D341Med (cell line): Measurements from ENCODE around the gene MAGOHB.
"Not testable (repeated sequence)": the region's sequence is repeated elsewhere in the genome, so short reads cannot be mapped to it uniquely, and the experiment has no call there.

Experiments used
- DNase-seq: peaks from one replicate; pipeline ENCODE4 v3.0.0; 2012; ENCODE audit warnings: low spot score

The MAGOHB gene

DNA sequence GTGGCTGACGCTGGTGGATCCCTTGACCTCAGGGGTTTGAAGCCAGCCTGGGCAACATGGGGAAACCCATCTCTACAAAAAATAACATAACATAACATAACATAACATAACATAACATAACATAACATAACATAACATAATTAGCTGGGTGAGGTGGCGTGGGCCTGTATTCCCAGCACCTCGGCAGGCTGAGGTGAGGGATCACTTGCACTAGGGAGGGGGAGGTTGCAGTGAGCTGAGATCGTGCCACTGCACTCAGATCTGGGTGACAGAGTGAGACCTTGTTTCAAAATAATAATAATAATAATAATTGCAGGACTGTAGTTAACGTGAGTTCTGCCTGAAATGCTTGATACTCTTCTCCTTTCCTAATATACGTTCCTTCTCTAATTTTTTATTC lies 1.3 kb downstream of the MAGOHB start:
- no peak for DNase-seq

DNA sequence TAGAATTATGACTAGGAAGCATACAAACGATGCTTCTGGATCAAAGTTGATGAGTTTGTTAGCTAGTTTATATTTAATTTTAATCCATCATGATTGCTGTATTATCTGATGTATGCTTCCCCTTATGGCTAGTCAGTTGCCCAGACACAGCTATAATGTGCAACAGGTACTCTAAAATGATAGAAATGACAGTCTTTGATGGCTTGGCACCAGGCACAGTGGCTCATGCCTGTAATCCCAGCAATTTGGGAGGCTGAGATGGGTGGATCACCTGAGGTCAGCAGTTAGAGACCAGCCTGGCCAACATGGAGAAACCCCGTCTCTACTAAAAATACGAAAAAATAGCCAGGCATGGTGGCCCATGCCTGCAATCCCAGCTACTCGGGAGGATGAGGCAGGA lies 2.2 kb downstream of the MAGOHB start:
- not testable (repeated sequence) for DNase-seq

DNA sequence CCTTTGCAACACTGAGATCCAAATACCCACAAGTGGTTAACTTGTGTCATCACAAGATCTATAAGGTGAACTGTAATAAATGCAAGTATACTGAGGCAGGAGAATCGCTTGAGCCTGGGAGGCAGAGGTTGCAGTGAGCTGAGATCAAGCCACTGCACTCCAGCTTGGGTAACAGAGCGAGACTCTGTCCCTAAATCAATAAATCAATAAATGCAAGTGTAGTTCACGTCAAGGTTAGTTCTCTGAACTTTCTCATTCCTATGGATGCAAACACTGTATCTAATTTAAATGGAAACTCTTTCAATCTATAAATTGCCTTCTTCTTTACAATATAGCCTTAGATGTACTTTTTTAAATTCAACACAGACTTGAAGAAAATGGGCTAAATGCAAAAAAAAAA lies 3.2 kb downstream of the MAGOHB start:
- DNase-seq, result no peak

DNA sequence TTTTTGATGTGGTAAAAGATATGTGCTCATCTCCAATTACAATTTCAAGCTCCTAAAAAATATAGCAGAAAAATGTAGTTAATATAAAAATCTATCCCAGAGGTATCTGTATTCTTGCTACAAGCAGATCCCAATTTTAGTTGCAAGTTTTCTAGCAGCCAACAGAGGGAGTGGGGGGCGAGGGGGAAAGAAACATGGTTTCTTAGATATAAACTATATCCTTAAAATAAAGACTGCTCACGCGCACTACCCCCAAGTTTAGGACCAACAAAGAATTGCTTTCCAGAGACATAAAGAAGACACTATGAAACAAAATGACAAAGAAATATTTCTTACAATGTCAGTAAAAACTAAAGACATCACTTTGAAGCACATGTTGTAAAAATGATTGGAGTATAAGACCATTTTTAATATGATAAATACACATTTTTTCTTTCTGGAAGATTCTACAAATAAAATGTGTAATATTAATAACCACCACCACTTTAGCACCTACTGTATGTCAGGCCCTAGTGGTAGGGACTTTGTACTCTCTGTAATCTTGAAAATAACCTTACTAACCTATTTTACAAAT lies 5.4 kb downstream of the MAGOHB start:
- peak; percentile 41 for DNase-seq

DNA sequence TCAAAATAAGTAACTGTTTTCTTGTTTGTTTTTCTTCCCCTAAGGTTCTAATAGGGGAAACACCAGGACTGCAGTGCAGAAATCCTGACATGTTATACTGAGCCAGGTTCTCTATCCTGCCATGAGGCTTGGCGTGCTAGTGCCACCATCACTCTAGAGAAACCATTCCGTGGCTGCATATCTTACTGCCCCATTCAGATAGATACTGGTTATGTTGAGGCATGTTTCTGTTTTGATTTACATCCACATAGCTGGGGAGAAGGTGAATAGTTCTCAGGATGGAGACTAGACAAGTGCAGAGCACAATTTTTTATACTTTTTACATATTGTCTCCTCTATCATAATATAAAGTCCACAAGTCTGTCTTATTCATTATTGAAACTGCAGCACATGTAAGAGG lies 11.5 kb downstream of the MAGOHB start:
- no peak for DNase-seq

DNA sequence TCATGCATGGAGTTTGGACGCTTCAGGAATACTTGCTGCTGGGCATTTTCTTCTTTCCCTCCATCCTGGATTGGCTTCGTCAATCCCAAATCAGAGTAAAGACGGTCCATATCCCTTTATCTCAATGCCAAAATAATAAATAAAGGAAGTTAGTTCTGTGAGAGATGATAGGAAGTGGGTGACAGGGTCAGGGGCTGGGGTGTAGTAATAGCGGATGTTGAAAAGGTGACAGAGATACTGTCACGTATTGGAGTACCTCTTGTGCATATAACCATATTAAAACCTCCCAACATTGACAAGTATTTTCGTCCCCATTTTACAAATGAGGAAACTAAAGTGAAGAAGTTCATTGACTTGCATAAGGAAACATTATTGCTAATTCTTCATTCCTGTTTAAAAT lies 12.4 kb downstream of the MAGOHB start:
- DNase-seq, result no peak

DNA sequence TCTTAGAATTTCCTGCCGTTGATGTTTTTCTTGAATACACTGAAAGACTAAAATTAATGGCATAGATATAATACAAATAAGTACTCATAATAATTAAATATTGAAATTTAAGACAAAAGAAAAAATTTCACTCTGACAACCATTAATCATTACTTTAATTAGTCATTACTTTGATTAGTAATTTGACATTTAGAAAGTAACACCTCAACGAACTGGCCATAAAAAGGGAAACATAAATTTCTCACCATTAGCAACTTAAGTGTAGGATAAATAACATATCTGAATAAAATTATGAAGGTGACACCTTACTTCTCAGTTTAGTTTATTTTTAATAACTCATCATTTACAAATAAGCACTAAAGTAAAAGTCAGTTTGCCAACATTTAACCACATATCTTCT lies 17.5 kb downstream of the MAGOHB start:
- no peak for DNase-seq

DNA sequence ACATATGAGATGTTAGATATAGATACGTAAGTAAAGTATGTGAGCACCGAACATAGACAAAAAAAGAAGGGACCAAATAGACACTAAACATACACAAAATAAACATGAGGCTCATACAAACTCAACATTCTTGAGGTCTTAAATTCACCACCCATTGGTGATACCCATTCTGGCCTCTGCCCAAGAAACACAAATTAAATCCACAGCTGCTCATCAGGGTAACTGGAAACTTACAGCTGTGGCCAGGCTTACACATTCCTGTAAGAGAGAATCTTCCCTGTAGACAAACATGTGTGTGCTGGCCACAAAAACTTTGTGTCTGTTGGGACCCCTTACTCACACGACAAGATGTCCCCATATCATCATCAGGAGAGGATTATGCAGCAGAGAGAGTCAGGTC lies 22.4 kb downstream of the MAGOHB start:
- DNase-seq, result no peak

DNA sequence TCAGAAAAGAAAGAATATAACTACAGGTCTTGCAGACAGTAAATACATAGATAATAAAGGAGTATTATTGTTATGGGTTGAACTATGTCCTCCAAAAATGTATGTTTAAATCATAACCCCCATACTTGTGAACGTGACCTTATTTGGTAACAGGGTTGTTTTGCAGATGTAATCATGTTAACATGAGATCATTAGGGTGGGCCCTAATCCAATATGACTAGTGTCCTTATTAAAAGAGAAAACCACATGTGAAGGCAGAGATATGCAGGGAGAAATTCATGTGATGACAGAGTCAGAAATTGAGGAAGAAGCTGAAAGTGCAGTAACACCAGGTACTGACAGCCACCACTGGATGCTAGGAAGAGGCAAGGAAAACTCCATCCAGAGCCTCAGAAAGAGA lies 29.0 kb downstream of the MAGOHB start:
- no peak for DNase-seq

DNA sequence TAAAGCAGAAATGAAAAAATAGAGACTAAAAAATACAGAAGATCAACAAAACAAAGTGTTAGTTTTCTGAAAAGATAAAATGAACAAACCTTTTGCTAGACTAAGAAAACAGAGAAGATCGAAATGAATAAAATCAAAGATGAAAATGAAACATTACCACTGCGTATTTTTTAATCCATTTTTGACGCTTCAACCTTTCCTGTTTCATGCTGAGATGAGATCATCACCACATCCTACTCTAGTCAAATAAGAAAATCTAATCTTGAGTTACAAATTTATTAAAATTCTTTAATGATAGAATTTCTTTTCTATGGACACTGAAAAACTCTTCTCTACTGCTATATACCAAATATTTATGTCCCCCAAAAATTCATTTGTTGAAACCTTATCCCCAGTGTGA lies 30.7 kb downstream of the MAGOHB start:
- no peak for DNase-seq

DNA sequence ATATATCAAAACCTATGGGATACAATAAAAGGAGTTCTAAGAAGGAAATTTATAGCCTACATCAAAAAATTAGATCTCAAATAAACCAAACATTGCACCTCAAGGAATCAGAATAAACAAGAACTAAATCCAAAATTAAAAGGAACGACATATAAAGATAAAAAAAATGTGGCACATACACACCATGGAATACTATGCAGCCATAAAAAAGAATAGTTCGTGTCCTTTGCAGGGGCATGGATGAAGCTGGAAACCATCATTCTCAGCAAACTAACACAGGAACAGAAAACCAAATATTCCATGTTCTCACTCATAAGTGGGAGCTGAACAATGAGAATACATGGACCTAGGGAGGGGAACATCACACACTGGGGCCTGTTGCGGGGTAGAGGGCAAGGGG lies 31.3 kb downstream of the MAGOHB start:
- DNase-seq, result not testable (repeated sequence)

DNA sequence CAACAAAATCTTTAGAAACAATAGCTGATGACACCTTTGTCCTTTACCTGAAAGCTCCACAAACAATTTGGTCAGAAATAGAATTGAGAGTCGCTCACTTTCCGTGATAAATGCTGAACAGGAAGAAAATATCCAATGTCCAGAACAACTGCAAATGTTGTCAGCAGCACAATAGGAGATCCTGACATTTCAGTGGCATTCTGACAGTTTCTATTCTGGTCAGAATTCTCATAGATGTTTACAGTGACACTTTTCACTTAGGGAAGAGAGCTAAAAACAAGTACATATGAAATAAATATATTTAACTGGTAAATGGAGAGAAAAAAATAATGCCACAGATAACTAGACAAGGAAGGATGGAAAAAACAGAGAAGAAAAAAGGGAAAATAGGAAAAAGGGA lies 39.1 kb downstream of the MAGOHB start:
- no peak for DNase-seq

DNA sequence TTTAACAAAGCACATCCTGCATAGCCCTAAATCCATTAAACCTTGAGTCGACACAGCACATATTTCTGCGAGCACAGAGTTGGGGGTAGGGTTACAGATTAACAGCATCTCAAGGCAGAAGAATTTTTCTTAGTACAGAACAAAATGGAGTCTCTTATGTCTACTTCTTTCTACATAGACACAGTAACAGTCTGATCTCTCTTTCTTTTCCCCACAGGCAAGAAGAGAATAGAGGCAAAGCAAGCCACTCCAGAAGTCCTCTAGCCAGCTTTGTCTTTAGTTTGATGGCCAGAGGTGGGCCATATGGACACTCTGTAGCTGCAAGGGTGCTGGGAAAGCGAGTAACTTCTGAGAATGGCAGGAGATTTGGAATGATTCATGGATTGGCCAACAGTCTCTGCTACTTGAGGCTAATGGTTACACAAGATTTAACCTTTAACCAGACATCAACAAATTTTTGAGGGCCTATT lies 41.4 kb downstream of the MAGOHB start:
- DNase-seq, result not testable (repeated sequence)

DNA sequence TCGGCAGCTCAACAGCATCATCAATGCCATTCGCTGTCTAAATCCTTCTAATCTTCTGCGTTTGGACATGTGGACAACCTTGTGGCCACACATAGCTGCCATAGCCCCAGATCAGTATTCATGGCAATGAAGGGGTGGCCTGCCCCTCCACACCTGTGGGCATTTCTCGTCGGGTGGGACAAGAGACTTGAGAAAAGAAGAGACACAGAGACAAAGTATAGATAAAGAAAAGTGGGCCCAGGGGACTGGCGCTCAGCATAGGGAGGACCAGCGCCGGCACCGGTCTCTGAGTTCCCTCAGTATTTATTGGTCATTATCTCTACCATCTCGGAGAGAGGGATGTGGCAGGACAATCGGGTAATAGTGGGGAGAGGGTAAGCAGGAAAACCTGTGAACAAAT lies 42.3 kb downstream of the MAGOHB start:
- no peak for DNase-seq

DNA sequence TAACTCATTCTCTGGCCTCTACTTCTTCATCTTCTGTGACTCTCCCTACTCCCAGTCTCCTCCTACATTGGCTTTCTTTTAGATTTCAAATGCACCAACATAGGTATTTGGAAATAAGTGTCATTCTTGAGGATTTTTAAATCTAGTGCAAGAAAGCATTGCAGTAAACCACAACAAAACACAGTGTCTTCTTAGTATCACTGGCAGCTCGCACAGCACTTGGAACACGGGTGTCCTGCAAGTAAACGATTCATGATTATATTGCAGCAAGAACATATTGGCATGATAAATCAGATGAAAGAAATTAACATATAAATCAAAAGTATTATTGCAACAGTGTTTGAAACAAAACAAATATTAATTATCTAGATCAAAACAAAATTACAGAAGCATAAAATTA lies 45.6 kb downstream of the MAGOHB start:
- DNase-seq, result no peak

DNA sequence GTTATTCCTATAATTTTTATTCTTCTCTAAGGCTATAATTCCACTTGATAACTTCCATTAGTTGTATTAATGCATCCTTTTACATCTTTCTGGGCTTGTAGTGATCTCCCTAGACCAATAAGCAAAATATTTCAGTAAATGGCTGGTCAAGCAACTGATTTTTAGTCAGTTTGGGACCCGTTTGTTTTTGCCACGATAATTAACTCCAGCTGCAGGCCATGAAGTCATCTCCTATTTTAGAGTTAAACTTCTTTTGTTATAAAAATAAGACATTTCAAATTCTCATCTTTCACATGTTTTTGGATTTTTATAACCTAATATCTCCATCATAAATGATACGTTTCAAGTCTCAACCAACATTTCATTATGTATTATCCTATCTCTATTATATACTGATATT lies 49.4 kb downstream of the MAGOHB start:
- DNase-seq, result no peak

DNA sequence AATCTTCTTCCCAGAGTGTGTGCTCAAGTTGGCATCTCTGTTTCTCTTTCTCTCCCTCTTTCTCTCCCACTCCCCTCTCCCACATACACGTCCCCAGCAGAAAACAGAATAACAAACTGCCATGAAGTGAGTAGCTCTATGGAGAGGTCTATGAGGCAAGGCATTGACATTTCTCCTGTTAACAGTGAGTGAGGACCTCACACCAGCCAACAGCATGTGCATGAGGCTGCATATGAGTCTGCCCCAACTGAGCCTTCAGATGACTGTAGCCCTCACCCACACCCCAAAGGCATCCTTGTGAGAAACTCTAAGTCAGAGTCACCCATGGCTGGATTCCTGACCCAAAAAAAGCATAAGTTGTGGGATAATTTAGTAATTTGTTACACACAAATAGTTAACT lies 50.4 kb downstream of the MAGOHB start:
- no peak for DNase-seq

DNA sequence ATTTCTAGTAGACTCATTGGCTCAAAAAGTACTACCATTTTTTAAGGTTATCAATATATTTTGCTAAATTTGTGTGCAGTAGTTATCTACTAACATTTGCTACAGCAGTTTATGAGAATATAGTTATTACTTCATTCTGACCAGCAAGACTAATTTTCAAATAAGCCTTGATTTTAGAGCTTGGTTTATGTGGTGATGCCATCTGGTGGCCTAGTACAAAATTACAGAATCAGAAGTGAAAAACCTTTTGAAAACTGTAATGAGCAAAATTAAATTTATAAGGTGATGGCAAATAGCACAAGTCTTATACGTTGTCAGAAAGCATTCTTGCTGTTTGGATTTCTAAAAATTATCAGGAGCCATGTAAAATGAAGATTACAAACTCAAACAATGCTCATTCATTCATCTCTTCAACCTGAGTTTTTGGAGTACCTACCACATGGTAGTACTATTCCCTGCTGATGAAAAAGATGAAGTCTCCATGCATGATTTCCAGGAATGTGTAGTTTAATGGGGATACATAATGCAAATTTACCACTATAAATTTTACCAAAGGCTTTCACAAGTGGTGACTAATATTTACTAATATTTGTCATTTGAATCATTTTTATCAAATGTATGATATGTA lies 51.0 kb downstream of the MAGOHB start:
- DNase-seq, result peak; percentile 25

DNA sequence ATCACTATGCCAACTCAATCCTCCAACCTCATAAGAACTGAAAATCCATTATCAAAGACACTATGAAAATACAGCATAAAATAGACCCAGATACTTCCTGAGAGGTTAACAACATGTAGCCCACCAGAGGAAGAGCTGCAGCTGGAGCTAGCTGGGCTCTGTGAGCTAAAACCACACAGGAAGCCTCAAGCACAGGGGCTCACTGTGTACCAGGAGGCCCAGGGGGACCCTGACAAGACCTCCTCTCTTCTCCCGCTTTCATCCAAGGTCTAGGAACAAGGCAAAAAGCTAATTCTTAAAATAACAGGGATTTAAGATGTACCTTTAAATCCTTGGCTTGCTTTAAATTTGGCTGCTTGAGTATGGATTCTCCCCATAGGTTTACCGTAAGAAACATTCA lies 54.2 kb downstream of the MAGOHB start:
- no peak for DNase-seq

DNA sequence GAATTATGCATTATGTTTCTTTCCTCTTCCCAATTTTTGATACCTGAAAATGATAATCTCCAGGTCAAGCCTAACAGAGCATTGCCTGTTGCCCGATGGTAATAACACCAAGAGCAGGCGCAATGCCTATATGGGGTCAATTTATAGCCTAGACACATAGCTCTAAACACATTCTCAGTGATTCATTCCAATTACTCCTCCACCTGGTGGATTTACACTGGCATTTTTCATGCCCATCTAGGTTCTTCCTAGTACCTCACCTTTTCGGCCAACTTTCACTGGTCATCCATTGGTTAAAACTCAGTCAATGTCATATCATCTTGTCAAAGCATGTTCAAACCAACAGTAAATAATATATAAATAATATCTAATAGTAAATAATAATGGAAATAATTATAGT lies 54.6 kb downstream of the MAGOHB start:
- no peak for DNase-seq

DNA sequence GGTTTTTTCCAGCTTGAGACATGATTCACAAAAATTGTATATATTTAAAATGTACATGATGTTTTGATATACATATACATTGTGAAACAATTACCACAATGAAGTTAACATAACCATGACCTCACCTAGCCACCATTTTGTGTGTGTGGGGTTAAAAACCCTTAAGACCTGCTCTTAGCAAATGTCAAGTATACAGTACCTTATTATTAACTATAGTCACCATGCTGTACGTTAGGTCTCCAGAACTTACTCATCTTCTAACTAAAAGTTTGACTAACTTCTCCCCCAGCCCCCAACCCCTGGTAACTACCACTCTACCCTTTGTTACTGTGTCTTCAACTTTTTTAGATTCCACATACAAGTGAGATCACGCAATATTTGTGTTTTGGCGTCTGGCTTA lies 55.1 kb downstream of the MAGOHB start:
- DNase-seq, result no peak

DNA sequence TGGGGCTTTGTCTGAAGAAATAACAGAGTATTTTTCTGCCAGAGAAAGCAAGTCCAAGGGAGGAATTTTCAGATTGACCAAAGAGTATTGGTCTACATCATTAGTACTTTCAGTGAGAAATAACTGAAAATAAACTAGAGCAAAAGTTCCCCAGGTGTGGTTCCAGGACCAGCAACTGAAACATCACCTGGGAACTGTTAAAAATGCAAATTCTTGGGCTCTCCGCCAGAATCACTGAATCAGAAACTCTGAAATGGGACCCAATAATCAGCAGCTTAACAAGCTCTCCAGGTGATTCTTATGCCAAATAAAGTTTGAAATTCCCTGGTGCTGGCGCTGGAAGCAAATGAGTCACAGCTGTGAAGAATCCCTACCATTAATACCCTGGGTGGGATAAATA lies 55.6 kb downstream of the MAGOHB start:
- DNase-seq, result no peak

DNA sequence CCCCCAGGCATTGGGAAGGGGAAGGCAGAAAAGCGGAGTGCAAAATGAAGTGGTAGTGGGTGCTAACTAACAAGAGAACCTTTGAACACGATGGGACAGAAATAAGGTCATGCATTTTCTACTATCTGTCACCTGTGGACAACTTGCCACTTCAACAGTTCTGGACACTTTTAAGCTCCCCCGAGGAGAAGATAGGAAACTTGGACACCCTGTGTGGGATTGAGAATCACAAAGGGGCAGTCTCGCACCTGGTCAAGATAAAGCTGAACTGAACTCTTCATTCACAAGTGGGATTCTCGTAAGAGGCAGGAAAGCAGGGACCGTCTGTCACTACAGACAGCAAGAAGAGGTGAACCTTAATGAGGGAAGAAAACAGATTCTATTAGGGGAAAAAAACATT lies 56.1 kb downstream of the MAGOHB start:
- no peak for DNase-seq

DNA sequence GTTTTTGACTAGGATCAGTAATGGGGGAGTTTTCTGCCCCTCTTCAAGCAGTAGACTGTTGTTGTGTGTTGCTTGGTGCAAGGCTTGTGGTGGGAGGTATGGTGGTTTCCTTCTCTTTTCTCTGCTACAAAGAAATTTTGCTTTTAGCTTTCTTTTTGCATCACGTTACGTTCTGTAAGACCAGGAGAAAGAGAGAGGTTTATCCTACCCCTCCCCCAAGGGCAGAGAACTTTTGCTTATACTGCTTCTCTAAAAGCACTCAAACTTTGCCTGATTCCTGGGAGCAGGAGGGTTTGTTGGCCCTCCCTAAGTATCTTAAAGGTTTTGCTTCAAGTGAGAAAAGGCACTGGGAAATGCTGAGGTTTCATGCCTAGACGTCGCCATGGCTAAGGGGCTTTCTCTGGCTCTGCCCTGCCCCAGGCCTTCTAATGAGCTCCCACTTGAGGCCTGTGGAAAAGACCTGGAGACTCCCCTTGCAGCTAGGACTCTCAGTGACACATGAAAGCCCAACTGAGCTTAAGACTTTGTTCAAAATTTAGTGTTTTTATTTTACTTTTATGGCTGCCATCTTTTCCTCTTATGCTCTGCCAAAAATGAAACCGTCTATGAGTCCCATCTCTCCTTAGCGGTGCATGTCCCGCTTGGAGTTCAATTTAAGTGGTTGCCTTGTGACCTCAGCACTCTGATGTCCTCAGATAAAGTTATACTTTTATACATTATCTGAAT lies 58.5 kb downstream of the MAGOHB start:
- no peak for DNase-seq
